GM21786 (cell line): ENCODE measurements around the gene COX10.
"Not testable (repeated sequence)": the region's sequence is repeated elsewhere in the genome, so short reads cannot be mapped to it uniquely, and the experiment has no call there.

ENCODE experiments used
- ATAC-seq: cut with Tn5 transposase; IDR thresholded peaks from one replicate; pipeline ENCODE4 v1.9.1; 2021; ENCODE audit not compliant: unreplicated experiment

The COX10 gene

GRCh38 chr17:14169287-14169686 is 100.0 kb downstream of the COX10 start:
- no peak for ATAC-seq

GRCh38 chr17:14169901-14170300 is 100.6 kb downstream of the COX10 start:
- no peak for ATAC-seq

DNA sequence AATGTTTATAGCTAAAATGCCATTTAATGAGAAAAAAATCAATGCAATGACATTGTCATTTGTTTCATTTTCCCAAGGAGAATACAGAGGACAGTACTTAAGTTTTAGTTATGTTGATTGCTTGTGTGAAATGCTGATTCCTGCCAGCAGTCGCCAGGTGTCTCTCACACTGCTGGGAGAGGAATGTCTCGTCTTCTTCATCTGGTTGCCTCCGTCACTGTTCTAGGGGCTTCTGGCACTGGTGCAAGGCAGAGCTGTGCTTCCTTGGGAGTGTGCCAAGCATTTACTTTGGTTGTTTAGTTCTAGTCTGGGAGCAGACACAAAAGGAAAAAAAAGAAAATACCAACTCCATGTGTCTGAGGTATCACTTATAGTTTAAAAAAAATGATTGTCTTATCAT is 107.7 kb downstream of the COX10 start:
- not testable (repeated sequence) for ATAC-seq

DNA sequence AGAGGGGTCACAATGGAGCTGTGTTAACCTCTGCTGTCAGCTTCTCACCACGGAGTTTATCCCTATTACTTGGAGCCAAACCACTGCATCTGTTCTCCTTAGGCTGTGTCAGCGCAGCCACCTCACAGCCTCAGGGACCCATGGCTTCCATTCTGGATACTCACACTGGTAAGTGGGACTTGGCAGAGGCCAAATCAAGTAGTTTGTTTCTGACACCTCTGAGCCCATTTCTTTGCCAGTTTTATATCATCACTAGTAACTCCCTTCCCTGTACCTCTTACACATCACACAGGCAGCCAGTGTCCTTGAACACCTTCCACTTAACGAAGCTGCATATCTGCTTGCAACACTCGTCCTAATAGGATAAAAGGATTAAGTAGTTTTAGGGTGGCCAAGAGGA is 108.5 kb downstream of the COX10 start:
- ATAC-seq: not testable (repeated sequence)

GRCh38 chr17:14179951-14180350 is 110.6 kb downstream of the COX10 start:
- ATAC-seq: not testable (repeated sequence)

DNA sequence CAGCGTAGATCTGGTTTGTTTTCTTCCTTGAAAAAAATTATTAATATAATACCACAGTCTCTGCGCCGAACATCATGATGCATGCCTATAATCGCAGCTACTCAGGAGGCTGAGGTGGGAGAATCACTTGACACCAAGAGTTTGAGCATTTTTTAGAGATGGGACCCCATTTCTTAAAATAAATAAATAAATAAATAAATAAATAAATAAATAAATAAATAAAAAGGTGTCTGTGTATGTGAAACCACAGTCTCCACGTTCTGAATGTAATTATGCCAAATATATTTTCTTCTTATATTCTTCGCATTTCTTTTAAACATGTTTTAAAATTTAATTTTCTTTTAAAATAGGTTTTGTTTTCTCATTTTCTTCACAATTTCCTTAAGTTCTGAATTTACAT is 112.8 kb downstream of the COX10 start:
- not testable (repeated sequence) for ATAC-seq

GRCh38 chr17:14184536-14184935 is 115.2 kb downstream of the COX10 start:
- ATAC-seq: not testable (repeated sequence)

DNA sequence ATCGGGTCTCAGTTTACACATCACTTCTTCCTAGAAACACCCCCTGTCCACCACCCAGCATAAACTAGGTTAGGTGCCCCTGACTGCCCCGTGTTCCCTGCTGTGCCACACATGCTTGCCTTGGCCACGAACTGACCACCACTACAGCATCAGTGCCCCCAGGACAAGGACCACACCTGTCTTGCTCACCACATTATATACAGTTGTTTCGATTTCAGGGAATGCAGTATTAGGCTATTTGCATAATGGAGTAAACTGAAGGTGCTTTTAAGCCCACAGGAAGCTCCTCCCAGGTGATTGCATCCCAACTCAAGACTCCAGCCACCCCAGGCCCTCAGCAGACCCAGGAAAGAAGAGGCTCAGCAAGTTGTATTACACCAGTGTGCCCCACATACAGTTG is 117.1 kb downstream of the COX10 start:
- ATAC-seq: not testable (repeated sequence)

DNA sequence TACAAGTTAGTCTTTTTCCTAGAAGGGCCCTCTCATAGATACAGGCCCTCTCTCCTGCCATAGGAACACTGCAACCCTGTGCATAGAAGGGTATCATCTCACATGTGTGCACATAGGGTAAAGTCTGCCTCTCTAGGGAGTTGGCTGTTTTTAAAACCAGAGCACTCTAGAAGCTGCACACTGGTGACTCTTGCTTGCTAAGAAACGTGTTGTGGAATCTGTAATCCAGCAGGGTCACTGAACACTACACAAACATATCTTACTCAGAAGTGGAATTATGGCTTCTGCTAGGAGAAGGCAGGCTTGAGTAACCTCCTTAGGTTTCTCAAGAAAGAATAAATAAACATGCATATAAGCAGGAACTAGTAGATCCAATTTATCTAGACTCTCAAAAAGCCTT is 121.5 kb downstream of the COX10 start:
- not testable (repeated sequence) for ATAC-seq

- ATAC-seq: not testable (repeated sequence)
These were observed 122.2 kb downstream of the COX10 start for GRCh38 chr17:14191469-14191868.

- ATAC-seq: not testable (repeated sequence)
These were observed 122.7 kb downstream of the COX10 start for GRCh38 chr17:14192039-14192438.

GRCh38 chr17:14192636-14193344 is 123.5 kb downstream of the COX10 start:
- ATAC-seq: peak; percentile 61

GRCh38 chr17:14196377-14196997 is 127.2 kb downstream of the COX10 start:
- ATAC-seq: peak; percentile 41

GRCh38 chr17:14197057-14197456 is 127.8 kb downstream of the COX10 start:
- ATAC-seq: no peak

GRCh38 chr17:14197586-14197985 is 128.3 kb downstream of the COX10 start:
- ATAC-seq: no peak

DNA sequence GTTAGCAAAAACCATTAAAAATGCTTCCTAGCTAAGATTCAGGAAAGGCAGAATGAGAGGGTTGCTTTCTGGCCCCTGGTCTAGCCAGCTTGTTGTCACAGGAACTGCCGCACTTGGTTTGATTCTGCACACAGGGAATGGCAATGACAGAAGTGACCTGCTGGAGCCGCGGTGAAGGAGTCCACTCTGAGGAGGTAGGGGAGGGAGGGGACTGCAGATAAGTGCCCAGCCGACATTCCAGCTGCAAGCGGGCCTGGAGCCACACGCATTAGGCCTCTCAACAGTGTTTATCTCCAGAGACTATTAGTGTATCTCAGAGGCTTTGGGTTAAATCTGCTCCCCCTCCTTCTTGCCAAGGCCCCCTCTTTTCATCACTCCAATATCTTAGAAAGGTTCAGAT is 128.7 kb downstream of the COX10 start:
- no peak for ATAC-seq

DNA sequence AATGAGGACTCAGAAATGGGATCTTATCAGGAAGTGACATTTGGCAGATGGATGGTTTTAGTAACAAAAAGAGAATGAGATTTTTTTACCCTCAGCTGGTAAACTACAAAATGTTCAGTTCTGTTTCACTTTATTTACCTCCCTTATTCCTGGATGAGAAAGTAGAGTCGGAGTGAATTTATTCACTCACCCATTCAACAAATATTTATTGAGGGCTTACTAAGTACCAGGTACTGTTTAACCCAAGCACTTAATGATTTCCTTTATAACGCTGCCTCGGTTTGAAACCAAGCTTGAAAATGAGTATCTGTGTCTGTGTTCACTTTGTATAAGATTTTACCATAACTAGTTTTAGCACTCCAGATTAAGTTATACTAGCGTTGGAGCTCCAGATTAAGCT is 129.3 kb downstream of the COX10 start:
- no peak for ATAC-seq

DNA sequence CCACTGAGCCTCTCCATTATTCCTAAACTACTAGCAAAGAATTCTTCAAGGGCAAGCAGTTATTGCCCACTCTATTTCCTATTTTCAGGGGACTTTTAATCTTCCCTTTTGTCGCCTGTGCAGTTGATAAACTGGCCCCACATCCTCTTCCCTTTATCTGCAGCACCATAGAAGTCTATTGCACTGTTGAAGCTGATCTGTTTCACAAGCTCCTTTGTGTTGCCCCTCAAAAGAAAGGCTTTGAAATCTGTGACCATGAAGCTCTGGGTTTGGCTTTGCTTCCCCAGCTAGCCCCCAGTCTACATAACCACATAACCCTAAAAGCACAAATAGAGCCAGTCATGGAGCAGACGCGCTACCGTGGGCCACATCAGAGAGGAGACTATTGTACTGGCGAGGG is 130.3 kb downstream of the COX10 start:
- no peak for ATAC-seq

GRCh38 chr17:14200354-14200753 is 131.1 kb downstream of the COX10 start:
- no peak for ATAC-seq

DNA sequence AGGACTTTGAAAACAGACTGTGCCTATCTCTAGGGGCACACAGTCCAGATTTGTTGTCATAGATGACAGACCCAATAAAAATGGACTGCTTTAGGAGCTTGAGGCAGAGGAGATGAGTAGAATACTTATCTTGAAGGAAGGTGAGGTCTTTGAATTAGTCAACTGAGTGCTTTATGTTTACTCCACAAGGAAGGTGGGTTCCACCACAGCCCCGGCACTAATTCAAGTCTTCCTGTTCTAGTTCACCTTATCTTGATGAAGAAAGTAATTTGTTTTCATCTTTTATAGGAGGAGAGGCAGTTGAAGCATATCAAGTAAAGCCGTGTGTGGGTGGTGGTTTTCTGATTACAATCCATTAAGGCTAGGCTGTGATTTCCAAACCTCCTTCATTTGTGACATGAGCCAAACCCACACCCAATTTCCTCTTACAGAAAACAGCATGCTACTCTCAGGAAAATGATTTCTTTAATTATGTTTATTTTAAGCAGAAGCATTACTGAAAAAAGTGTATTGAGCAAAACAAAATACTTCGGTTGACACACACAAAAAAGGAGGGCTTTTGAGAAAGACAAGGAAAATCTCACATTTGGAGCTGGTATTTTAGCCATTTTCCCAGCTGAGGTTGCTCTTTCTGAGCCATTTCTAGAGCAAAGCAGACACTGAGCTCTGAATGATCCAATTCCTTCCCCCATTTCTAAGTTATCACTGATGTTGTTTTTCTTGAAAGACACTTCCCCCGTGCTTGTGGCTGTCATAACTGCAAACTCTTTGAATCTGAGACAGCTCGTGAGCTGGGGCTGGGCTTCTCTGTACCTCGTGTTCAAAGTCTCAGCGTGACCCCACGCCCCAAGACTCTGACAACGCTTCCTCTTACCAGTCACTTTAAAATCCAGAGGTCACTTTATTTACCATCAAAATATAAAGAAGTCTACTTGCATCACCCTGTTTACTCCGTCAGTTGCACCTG is 132.0 kb downstream of the COX10 start:
- no peak for ATAC-seq

DNA sequence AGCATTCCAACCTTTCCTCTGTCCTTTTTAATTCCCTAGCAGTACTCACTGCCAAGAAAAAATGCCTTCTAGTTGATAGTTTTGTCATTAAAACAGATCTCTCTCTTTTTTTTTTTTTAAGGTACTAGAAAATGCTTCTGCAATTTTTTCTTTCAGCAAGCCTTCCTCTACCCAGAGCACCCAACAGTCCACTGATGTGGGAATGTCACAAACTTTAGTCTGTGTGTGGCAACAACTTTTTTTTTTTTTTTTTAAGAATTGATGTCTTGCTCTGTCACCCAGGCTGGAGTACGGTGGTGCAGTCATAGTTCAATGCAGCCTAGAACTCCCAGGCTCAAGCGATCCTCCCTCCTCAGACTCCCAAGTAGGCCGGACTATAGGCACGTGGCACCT is 132.7 kb downstream of the COX10 start:
- no peak for ATAC-seq
